NOMO-1 (cell line): ENCODE results near the gene FICD.
"Not testable (repeated sequence)": the region's sequence is repeated elsewhere in the genome, so short reads cannot be mapped to it uniquely, and the experiment has no call there.

Experiments used
- DNase-seq, 2 experiments: peaks; one replicate each; lab custom pipeline; 2025; ENCODE audit not compliant: unreplicated experiment in 2 of 2; lab: John Stamatoyannopoulos, UW

The FICD gene

DNA sequence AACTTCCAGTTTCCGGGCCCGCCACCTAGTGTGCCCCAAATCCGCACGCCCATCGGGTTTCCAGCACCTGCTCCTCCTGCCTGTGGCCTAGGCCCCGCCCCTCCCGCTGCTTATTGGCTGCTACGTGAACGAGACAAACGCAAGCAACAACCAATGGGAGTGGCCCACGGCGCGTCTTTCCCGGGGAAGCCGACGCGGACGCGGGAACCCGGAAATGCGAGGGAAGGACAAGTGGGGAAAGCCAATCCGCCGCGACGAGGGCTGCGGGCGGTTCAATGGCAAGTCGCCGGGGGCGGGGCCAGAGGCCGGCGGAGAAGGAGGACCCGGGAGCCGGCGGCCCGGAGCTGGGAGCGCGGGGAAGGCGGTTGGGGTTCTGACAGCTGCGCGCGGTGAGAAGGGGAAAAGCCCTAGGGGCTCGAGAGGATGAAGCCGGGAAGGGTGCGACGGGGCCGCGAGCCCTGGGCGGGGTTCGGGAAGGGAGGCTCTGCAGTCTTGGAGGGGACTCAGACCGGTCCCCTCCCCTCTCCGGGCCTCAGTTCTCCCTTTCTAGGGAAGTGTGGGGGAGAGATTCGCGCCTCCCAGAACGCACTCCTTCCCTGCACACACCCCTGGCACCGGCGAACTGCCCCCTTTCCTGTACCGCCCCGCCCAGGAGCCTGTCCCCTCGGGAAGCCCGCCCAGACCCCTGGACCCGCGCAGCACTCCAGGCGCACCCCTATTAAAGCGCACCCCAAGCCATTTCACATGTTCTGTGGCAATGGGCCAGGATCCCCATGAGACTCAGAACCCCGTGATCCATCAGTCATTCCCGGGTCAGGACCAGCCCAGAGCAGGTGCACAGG, at the start of gene FICD:
FICD (plus strand) TSS at position 305 of the 842 bp plus-strand sequence. CDS start 1,696 bp downstream, outside the sequence.
- peak; percentile 97 to 98 for DNase-seq

DNA sequence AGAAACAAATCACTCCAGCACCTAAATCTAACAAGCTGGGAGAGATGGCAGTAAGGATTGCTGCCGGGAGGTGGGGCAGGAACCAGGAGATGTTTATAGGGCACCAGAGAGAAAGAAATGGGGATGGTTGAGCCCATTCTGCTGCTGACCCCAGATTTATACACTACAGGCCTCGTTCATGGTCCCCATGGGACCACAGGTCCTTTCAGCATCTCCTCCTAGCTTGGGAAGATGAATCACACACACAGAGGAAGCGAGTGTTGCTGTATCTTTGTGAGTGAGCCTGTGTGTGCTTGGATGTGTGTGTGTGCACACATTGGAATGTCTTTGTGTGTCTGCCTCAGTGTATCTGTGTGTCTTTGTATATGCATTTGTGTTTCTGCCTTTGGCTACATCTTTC, 49.7 kb upstream of the FICD start:
- no peak for DNase-seq

DNA sequence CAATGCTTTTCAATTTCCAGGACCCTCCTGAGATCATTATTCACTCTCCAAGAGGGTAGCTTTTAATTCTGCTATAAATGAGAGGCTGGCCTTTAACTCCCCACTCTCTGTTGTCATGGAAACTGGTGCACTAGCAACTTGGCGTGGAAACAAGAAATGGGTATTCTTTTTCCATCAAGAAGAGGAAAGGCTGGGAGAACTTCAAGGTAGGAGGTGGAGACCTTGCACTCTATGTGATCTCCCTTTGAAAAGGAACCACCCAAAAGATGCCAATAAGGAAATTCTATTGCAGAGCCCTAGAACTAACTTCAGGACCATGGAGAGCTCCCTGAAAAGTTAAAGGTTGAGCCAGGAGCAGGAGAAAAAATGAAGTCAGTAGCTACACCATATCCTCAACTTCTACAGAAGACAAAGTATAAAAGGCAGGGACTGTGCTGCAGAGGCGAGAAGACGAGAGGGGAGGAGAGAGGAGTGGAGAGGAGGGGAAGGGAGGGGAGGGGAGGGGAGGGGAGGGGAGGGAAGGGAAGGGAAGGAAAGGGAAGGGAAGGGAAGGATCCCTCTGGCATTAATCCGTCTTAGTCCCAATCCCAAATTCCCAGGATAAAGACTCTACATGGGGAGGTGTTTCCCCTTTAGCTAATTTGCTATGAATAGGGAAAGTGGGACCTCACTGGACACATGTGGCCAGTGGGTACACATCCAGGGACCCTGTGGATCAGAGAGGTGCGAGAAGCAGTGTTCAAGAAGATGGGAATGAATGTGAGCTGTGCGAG, 46.7 kb upstream of the FICD start:
- DNase-seq = no peak

- no peak for DNase-seq
These were observed 41.5 kb upstream of the FICD start for GRCh38 chr12:108473400-108474055.

DNA sequence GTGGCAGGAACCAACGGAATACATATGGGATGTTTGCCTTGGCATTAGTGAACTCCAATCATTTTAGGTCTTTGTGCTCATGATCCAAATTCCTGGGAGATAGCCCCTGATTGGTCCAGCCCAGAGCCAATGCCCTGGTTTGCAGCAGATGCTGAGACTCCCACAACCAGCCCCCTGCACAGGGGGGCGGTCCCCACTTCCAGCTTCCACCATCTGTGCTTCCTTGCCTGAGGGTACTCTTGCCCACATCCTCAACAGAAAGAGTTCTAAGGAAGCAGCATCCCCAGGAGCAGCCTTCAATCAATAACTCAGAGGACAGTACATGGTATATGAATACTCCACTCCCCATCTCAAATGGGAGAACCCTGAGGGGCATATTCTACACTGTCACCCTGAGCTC, 39.7 kb upstream of the FICD start:
- DNase-seq = no peak

DNA sequence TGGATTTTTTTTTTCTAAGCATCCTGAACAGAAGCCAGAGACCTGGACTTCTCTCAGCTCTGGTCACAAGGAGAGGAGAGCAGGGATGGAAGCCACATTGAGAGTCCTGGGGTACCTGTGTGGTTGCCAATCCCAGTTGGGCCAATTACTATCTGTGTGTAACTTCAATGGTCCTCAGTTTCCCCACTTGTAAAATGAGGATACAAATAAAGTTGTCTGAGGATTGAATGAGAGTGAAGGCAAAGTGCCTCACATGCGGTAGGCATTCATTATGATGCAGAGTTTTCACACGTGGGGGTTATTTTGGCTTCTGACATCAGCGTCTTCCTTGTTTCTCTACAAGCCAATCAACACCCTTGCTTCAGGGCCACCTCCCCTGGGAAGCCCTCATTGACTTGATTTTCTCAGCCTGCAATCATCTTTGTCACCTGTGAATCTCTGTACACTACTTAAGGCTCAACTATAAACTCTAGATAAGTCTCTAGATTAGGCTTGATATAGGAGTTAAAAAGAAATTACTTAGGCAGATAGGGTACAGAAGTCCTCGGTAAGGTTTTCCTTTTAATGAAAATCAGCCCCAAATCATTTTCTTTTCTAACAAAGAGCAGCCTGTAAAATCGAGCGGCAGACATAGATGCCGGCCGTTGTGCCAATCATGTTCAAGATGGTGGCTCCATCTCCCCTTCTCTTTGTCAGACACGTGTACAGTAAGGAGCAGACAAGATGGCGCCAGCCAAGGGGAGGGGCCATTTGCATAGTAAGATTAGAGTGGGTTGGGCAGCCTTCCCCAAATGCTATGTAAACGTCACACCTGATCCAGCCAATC, 37.8 kb upstream of the FICD start:
- DNase-seq = no peak

DNA sequence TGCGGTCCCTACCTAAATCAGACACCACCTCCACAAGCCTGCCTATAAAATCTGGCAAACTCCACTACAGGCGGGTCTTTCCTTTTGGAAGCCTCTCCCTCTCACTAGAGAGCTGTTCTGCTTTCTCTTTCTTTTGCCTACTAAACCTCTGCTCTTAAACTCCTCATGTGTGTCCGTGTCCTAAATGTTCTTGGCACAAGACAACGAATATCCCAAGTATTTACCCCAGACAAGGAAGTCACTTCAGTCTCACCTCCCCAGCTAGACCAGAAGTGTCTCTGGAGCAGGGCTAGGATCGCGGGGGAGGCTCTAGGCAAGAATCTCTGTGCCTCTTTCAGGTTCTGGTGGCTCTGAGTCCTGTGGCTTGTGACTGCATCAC, 37.2 kb upstream of the FICD start:
- no peak for DNase-seq

DNA sequence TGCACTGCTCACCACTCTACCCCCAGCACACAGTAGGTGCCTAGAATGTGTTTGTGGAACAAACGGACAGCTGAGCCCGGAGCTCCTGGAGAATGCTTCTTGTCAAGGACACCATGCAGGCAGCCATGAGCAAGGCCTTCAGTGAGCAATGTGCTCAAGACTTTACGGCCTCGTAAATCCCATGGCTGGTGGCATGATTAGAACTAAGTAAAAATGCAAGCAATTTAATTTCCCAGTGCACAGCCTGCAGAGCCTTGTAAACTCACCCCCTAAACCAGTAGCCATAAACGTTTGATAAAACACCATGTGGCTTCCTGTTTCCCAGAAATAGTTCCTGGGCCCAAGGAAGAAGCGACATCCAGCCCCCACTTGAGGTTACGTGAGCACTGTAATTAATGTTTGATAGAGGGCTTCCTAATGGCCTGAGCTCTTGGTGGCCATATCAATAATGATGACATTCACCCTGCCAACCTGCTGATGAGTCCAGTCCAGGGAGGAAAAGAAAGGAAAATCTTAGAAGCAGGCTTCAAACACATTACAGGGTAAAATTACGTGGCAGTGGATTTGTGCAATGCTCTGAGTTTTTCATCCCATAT, 36.4 kb upstream of the FICD start:
- no peak for DNase-seq

- DNase-seq = no peak
These were observed 35.6 kb upstream of the FICD start for GRCh38 chr12:108479364-108480070.

- DNase-seq = no peak
These were observed 32.3 kb upstream of the FICD start for GRCh38 chr12:108482717-108483212.

- DNase-seq = no peak
These were observed 31.6 kb upstream of the FICD start for GRCh38 chr12:108483213-108484059.

DNA sequence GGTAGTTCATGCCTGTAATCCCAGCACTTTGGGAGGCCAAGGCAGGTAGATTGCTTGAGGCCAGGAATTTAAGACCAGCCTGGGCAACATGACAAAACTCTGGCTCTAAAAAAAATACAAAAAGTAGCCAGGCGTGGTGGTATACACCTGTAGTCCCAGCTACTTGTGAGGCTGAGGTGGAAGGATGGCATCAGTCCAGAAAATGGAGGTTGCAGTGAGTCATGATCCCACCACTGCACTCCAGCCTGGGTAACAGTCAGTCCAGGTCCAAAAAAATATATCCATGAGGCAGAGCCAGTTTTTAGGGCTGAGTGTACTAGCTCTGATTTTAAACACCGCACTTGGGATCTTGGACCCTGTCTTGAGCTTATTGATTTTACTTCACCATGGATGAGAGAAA, 30.6 kb upstream of the FICD start:
- DNase-seq = no peak

- no peak for DNase-seq
These were observed 30.2 kb upstream of the FICD start for GRCh38 chr12:108484845-108485244.

DNA sequence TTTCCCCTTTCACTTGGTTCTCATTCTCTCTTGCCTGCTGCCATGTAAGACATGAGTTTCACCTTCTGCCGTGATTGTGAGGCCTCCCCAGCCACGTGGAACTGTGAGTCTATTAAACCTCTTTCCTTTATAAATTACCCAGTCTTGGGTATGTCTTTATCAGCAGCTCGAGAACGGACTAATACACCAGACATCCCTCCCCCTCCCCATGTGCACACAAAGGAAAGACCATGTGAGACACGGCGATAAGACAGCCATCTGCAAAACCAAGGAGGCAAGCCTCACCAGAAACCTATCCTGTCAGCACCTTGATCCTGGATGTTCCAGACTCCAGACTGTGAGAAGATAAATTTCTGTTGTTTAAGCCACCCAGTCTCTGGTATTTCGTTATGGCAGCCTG, 29.7 kb upstream of the FICD start:
- not testable (repeated sequence) for DNase-seq

DNA sequence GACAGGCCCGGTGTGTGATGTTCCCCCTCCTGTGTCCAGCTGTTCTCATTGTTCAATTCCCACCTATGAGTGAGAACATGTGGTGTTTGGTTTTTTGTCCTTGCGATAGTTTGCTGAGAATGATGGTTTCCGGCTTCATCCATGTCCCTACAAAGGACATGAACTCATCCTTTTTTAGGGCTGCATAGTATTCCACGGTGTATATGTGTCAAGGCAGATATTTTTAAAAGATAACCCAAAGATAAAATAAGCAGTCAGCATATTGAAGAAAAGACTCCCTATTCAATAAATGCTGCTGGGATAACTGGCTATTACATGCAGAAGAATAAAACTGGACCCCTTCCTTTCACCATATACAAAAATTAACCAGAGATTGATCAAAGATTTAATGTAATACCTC, 28.0 kb upstream of the FICD start:
- DNase-seq = not testable (repeated sequence)

DNA sequence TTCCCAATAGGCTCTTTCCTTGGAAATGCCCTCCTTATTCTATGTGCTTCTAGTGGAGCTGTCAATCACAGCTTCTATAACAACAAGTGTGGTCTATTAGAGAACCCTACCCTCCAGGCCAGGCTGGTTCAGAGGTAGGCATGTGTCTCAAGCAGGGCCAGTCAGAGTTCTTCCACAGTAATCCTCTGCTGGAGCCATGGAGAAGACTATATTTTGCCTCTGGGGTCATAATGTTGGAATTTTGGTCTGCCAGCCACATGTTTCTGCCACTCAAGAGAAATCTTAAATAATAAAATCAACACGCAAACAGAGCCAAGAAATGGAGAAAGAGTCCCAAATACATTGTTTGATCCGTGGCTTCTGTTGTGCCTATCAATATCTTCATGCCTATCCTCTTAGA, 23.8 kb upstream of the FICD start:
- DNase-seq = no peak

- no peak for DNase-seq
These were observed 20.0 kb upstream of the FICD start for GRCh38 chr12:108495054-108495453.

GRCh38 chr12:108495823-108496579, 19.1 kb upstream of the FICD start:
- no peak for DNase-seq
